GM12875 (cell line): Measurements from ENCODE around the gene DUSP16.

Experiments
- H3K4me3 ChIP-seq: one replicate; pipeline ENCODE4 v1.5.1; 2011; ENCODE audit warnings: low read depth, low read length, control low read depth
- CTCF ChIP-seq: IDR thresholded peaks from 2 replicates; pipeline ENCODE4 v1.5.1; 2011; ENCODE audit warnings: low read depth, mild to moderate bottlenecking, control low read depth, inconsistent platforms, low read length, moderate library complexity, borderline replicate concordance; ENCODE audit not compliant: insufficient read depth

DUSP16 gene

GRCh38 chr12:12461923-12462315, 100.7 kb downstream of the DUSP16 start:
- TF ChIP-seq CTCF, result no peak
- H3K4me3 ChIP-seq, result no peak overlapping the region

- no peak for TF ChIP-seq CTCF
- no peak overlapping the region for H3K4me3 ChIP-seq
These were observed 101.4 kb downstream of the DUSP16 start for GRCh38 chr12:12460935-12461922.

DNA sequence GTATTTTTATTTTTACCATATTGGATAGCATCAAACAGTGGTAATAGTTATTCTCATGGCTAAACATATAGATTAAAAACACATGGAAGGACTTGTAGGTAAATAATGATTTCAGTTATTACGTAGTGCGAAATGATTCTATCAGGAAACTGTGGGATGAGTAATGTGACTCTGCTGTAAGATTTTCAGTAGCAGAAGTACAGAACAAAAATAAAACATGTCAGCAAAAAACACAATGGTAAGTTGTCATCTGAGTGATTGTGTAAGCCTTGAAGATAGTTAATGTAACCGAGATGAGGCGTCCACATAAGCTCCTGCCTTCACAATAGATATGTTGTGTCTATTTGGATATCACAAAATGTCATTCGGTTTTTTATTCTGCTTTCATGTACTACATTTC, 106.0 kb downstream of the DUSP16 start:
- no peak overlapping the region for H3K4me3 ChIP-seq
- TF ChIP-seq CTCF, result no peak

GRCh38 chr12:12454315-12454714, 108.3 kb downstream of the DUSP16 start:
- no peak for TF ChIP-seq CTCF
- no peak overlapping the region for H3K4me3 ChIP-seq

- no peak for TF ChIP-seq CTCF
- H3K4me3 ChIP-seq, result no peak overlapping the region
These were observed 109.0 kb downstream of the DUSP16 start for GRCh38 chr12:12453635-12454034.

GRCh38 chr12:12452326-12452902, 110.2 kb downstream of the DUSP16 start:
- H3K4me3 ChIP-seq, result no peak overlapping the region
- TF ChIP-seq CTCF, result no peak

GRCh38 chr12:12451098-12451497, 111.6 kb downstream of the DUSP16 start:
- no peak for TF ChIP-seq CTCF
- H3K4me3 ChIP-seq, result no peak overlapping the region
